GM21381 (cell line): ENCODE data around the gene SLAMF1.
"Not testable (repeated sequence)": the region's sequence is repeated elsewhere in the genome, so short reads cannot be mapped to it uniquely, and the experiment has no call there.

ENCODE experiments used
- ATAC-seq: cut with Tn5 transposase; IDR thresholded peaks from one replicate; pipeline ENCODE4 v1.9.1; 2021; ENCODE audit warnings: mild to moderate bottlenecking, moderate library complexity; ENCODE audit not compliant: unreplicated experiment

SLAMF1 gene

DNA sequence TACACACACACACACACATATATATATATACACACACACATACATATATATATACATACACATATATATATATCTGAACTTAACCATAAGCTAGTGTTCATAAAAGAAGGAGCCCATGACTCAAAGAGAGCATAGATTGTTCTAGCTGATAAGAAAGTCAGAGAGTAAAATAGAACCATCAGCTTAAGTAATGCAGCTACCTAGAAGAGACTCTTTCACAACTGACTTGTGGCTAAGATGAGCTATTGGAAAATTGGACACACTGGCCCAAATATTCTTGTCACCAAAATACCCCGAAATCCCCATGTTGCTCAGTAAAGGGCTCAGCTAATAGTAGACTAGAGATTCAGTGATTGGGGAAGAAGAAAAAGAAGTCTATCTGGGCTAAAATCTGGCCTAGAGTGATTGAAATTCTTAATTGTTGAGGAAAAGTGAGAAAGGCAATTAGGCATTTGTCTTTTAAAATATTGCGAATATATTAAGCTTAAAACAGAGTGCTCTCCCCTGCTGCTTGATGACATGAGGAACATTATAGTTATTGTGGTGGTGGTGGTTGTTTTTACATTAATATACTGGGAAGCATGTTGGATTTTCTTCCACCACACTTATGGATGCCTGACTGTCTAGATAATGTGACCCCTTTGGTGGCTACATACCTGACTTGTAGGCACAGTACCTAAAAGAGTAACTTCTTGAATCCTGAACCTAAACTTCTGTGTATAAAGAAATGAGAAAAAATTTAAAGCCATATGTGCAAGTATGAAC lies 6.3 kb downstream of the SLAMF1 start:
- no peak for ATAC-seq

DNA sequence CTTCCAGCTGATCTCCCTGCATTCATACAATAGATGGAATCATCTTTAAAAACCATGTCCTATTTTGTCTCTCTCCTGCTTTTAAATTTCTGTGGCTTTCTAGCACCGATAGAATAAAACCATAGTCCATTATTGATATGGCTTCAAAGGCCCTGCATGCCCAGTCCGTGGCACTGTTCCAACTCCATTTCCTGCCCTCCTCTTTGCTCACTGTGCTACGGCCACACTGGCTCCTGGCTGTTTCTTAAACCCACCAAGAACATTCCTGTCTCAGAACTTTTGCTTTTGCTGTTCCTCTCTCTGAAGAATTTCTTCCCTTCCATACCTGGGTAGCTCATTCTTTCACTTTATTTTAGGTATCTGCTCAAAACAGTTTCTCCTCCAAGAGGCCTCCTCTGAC lies 7.2 kb downstream of the SLAMF1 start:
- no peak for ATAC-seq

DNA sequence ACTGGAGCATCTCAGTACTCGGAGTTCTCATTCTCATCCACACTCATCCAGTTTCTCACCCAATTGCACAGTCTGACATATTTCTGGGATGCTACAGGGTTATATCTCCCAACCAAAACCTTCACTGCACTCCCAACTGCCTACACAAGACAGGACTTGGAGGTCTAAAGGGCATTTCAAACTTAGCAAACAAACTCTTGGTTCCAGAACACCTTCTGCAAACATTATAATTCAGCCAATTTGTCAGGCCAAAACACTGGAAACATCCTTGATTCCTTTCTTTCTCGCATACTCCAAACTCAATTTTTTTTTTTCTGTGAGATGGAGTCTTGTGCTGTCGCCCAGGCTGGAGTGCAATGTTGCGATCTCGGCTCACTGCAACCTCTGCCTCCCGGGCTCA lies 7.9 kb downstream of the SLAMF1 start:
- ATAC-seq = no peak

DNA sequence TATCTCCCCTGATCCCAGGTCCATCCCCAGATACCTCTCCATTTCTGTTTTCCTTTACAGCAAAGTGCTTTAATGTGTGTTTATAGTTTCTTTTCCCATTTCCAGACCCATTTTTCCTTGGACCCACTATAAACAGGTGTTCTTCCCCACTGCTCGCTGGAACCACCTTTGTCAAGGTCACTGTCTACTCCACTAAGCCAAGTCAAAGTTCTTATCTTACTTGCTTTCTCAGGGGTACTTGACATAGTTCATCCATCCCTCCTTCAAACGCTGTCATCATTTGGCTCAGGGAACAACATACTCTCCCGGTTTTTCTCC lies 8.3 kb downstream of the SLAMF1 start:
- ATAC-seq = no peak

DNA sequence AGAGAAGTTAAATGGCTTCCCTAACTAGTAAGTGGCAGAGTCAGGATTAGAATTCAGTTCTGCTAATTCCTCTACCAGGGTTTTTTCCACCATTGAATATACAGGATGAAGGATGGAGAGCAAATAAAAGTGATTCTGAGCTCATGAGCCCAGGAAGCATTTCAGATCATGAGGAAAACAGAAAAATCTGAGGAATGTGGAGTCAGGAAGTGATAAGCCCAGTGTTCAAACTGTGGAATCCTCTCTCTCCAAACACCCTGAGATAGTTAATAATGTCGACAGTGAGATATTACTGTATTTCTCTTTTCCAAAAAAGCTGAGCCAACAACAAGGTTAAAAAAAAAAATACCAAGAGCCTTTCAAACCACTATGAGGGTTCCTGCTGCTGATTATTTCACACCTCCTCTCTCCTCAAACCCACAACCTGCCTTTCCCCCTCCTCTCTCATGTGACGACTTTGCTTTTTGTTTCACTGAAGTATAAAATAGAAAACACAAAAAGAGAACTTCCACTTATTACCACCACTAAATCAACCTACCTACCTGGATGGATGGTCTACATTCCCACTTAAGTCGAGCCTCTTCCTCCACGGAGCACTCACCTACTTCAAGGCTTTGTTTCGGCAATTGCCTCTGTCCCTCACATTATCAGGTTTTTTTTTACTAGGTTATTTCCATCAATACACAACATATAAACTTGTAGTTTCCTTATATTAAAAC lies 8.9 kb downstream of the SLAMF1 start:
- peak; percentile 53 for ATAC-seq

DNA sequence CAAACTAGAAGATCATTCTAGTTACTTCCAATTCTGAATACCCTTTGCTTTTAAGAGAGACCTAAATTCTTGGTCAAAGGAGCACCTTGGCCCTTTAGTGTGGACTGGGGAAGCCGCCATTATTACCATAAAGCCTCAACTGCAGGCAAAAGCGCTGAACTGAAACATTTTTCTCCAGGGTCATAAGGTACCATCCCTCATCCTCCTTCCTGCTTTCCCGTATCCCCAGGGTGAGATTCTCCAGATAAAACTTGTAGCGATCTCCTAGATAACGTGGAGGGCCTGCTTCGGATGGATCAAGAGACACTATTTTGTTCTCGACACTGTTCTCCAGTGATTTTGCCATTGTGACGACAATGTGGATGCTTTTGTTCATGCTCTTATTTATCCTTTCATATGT lies 9.8 kb downstream of the SLAMF1 start:
- no peak for ATAC-seq

DNA sequence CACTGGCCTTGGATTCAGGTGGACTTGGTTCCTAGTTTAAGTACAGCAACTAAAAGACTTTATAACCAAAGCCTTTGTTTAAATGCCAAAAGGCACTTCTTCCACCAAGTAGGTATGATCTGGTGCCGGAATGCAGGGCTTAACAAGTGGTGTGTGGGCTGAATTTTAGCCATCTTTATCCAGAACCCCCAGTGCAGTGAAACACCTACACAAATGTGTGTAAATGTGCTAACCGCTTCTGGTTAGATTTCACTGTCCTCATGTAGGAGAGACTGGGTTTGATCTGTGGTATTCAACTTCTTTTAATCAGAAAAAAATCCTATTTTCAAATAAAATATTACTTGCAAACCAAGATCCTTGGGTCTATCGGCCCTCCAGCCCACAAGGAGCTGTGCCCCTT lies 10.3 kb downstream of the SLAMF1 start:
- ATAC-seq = no peak

DNA sequence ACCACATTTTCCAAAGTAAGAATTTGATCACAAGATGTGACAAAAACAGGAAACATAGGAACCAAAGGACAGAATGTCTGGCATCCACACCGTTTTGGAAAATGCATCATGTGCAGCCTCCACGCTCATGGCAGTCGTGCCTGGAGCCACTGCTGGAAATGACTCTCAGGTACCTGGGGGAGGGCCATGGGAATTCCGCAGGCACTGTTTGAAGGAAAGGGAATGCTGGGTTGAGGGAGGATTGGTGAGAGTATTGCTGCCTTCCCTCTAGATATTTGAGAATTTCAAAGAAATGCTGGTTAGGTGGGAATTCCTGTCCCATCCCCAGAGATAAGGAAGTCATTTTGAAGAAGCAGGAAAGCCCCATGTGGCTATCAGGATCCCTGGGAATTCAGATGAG lies 10.8 kb downstream of the SLAMF1 start:
- ATAC-seq = no peak

DNA sequence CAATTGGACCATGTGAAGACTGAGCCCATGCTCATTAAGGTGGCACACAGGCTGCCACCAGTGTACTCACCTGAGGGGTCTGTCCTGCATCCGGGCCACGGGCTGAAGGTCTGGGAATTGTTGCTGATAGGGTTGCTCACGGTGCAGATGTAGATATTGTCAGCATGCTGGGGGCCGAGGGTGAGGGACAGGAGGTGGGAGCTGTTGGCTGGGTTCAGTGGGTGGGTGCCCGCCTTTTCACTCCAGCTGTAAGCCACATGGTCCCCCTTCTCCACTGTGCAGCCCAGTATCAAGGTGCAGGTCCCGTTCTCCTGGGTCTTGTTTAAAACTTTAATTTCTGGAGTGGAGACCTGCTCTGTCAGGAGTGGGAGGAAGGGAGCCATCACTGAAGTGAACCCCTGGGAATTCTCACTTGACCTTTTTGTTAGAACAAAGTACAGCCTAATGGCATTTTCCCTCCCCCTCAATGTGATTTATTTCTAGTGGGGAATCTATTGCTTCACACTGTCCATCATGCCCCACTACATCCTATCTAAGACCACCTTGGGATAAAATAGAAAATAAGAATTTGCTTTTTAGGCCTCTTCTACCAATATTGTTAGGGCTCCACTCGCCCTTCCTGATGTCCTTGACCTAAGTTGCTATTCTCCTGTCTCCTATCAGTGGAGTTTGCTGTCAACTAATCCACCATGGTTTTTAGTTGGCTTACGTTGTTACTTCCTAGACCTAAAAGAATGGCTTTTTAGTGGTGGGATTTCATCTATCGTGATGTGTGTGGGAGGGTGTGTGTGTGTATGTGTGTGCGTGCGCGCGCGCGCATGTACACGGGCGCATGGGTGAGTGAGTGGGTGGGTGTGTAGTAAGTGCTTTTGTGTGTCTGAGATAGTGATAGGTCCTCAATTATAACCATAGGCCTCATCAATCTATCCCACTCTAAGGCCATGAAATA lies 12.0 kb downstream of the SLAMF1 start:
- ATAC-seq = no peak

DNA sequence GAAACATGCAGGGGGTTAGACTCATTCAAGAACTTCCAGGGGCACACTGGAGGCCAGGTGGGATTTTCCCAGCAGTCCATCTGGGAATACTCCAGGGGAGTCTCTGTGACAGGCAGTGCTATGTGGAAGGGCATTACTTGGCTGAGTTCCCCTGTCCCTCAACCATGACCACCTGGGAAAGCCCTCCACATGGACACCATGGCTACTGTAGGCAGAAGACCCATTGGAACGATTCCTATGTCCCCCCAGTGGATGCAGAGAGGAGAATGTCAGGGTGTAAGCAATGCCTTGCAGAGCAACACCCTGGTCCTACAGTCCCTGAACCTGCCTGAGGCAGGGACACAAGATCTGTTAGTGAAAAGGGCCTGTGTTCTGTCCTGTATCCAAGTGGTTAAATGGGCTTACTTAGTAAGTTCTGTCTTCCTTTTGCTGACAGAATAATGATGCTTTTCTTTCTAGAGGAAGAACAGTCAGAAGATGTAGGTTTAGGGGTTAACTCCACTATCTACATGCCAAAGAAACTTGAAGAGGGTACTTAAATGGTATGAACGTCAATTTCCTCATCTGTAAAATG lies 13.4 kb downstream of the SLAMF1 start:
- no peak for ATAC-seq

DNA sequence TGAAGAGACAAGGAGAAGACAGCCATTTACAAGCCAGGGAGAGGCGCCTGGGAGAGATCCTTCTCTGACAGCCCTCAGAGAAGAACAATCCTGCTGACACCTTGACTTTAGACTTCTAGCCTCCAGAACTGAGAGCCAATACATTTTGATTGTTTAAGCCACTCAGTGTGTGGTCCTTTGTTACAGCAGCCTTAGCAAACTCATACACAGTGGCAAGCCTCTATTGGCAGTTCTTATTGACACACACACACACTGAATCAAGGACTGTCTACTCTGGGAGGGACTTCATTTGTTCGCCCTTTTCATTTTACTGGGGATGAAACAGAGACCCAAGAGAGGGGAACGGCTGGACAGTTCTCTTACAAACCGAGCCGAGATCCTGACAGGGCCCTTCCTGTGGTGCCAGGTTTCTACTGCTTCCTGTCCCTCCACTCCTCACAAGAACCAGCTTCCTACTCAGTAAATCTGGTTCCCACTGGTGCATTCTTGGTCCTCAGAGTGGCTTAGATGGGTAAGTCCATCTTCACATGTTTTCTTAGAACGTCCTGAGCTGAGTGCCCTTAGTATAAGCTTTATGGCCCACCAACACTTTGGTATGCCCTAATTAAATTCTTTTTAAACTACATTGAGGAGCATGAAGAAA lies 14.7 kb downstream of the SLAMF1 start:
- ATAC-seq = no peak

DNA sequence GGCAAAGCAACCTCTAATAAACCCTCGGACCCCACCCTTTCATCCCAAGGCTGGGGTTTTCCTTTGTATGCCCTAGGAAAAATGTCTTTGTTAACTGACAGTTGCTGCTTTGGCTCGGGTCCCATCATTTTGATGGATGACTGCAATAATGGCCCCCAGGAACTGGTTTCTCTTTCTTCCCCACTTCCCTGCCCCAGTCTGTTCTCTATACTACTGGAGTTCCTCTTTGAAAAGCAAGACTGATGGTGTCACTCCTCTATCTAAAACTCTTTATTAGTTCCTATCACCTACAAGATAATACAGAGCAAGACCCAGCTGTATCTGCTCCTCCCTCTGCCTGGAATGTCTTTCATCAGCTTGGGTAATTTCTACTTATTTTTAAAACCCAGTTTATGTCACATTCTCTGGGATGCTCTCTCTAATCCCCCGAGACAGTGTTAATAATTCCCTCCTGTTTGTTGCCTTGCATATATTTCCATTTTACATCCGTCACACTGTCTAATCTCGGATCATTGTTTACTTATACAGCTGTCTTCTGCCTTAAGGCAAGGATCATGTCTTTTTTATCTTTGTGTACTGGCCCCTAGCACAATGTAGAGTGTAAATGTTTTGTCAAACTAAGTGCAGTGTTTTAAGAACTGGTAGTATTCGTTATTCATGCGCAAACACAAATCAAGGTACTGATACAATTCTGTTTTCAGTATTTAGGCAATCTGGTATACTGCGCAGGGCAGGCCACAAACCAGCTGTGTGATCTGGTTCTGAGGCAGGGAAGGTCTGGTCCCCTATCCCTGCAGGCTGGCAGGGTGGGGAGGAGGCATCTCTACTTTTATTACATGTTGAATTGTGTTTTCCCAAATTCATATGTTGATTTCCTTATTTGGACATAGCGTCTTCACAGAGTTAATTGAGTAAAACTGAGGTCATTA lies 16.1 kb downstream of the SLAMF1 start:
- no peak for ATAC-seq

DNA sequence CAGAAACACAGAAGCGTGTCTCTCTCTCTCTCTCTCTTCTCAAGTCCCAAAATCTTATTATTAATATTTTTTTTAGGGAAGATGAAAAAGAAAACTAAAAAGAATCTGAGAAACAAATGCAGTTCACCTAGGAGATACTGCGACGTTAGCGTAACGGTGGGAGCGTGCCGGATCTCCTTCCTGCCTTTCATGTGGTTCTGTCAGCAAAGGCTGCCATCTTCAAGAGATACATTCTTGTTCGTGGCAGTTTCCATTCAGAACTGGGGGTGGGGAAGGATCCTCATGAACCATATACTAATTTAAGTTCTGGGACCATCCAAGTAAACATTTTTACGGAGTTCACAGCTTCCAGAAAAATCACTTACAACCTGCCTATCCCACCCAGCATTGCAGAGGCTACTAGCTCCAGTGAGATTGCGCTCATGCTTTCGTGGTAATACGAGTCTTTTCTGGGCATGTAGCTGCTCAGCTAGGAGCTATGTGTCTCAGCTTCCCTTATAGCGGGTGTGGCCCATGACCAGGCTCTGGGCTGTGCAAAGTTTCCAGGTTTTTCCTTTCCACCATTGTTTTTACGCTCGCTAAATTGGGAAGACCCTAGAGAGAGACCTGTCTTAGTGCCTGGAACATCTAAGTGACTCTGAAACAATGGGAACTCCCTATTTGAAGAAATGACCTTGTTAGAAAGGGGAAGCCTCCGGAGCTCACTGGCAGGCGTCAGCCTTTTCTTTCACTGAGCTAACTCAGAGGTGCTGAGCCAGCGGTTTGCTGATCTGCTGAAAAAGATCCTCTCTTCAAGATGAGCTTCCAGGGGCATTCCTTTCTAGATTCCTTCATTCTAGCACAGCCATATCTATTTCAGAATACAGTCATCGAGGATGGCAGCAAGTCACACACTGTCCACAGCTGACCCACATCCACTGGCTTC lies 17.3 kb downstream of the SLAMF1 start:
- ATAC-seq = no peak

DNA sequence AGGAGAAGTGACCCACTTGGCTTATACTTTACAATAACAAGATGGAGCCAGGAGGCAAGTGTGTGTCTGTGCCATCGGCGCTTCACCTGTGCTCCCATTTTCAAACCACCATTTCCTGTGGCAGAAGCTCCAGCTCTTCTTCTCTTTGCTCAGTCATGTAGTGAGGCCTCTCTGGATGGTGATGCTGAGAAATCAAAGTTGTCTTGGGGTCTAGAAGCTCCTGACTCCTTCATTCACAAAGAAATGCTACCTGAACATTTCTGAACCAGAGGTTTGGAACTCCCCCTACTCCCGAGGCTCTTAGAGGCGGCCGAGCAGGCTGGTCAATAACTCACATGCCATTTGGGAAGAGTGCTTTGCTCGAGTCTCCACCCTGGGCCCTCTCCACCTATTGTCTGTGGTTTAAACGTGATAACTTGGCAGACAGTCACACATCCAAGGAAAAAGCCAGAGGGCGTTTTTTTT lies 18.0 kb downstream of the SLAMF1 start:
- ATAC-seq = no peak

DNA sequence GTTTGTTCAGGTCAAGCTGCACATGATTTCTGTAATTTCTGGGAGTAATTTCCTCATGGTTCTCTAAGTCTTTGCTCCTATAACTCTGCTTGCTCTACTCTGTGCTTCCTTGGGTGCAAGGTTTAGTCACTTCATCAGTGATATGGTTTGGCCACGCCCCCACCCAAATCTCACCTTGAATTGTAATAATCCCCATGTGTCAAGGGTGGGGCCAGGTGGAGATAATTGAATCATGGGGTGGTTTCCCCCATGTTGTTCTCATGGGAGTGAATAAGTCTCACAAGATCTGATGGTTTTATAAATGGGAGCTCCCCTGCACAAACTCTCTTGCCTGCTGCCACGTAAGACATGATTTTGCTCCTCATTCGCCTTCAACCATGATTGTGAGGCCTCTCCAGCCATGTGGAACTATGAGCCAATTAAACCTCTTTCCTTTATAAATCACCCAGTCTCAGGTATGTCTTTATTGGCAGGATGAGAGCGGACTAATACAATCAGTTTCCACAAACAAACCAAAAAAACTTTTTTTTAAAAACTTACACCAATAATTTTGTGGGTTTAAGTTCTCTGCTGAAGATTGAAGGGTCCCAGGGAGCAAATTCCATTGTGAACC lies 19.1 kb downstream of the SLAMF1 start:
- ATAC-seq = not testable (repeated sequence)

DNA sequence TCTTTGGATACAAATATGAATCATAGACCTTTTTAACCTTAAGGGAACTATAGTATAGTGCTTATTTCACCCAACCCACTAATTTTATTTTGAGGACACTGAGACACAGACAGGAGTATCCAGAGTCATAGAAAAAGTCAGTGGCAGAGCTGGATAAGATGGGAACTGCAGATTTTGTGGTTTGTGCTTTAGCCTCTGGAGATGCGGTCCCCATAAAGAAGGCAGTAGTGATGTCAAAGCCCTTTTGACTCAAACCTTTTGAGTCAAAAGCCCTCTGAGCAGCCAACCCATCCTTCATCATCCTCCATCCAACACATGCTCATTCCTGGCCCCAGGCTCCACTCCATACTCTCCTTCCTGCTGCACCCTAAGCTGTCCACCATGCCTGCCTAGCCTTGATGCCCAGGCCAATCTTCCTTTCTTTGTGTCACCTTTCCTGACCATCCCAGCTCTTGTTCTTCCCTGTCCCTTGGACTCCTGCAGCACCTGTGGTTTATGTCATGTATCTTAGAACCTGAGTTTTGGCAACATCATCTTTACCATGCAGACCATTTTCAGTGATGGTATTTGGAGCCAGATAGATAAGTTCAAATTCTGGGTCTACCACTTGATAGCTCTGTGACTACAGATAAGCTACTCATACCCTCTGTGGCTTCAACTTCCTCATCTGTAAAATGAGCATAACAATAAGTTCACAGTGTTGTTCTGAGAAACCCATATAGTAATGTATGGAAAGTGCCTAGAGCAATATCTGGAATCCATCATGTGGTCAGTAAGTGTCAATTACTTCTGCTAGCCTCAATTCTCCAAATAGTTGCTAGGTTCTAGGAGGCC lies 20.1 kb downstream of the SLAMF1 start:
- ATAC-seq = peak; percentile 30
